Measurements from ENCODE around the gene PACS2.

Gene PACS2

GRCh38 chr14:105374389-105374788, 59.8 kb downstream of the PACS2 start:
- no peak for DNase-seq (ENCODE audit: extremely low spot score)
- POLR2A ChIA-PET, result no interaction called here
- no peak for TF ChIP-seq CTCF (IDR thresholded peaks at IDR 0.05; ENCODE audit: control extremely low read depth, extremely low read depth, low read depth, missing control alignments)
- CTCF ChIA-PET, result interaction anchor here (1.1 to 6.7 kb wide), 3 partner anchors 115 to 154 kb away, joined by 3 to 96 read pairs (median 38); no protein-coding TSS in a partner anchor

DNA sequence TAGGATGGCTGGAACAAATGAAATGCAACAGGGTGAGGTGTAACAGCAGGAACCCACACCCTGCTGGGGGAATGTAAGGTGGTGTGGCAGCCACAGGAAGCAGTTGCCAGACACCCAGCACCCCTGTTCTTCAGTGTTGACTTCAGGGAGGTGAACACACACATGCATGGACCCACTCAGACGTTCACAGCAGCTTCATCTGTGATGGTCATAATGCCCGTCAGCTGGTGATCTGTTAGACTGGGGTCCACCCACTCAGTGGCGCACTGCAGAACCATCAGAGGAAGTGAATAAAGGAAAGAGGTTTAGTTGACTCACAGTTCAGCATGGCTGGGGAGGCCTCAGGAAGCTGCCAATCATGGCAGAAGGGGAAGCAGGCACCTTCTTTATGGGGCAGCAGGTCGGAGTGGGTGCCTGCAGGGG, 61.1 kb downstream of the PACS2 start:
- DNase-seq (ENCODE audit: extremely low spot score), result no peak

GRCh38 chr14:105376521-105377440, 62.2 kb downstream of the PACS2 start:
- ChIA-PET CTCF (no interaction called here), POLR2A (no interaction called here)
- DNase-seq (ENCODE audit: extremely low spot score), result no peak
- no peak for TF ChIP-seq CTCF (IDR thresholded peaks at IDR 0.05; ENCODE audit: control extremely low read depth, extremely low read depth, low read depth, missing control alignments)

More for the DNA sequence above, 61.1 kb downstream of the PACS2 start:
- POLR2A ChIA-PET, result no interaction called here
- CTCF ChIA-PET, result interaction anchor here (1.0 to 6.6 kb wide), 2 partner anchors 114 to 153 kb away, joined by 3 to 38 read pairs; no protein-coding TSS in a partner anchor
- no peak for TF ChIP-seq CTCF (IDR thresholded peaks at IDR 0.05; ENCODE audit: control extremely low read depth, extremely low read depth, low read depth, missing control alignments)

DNA sequence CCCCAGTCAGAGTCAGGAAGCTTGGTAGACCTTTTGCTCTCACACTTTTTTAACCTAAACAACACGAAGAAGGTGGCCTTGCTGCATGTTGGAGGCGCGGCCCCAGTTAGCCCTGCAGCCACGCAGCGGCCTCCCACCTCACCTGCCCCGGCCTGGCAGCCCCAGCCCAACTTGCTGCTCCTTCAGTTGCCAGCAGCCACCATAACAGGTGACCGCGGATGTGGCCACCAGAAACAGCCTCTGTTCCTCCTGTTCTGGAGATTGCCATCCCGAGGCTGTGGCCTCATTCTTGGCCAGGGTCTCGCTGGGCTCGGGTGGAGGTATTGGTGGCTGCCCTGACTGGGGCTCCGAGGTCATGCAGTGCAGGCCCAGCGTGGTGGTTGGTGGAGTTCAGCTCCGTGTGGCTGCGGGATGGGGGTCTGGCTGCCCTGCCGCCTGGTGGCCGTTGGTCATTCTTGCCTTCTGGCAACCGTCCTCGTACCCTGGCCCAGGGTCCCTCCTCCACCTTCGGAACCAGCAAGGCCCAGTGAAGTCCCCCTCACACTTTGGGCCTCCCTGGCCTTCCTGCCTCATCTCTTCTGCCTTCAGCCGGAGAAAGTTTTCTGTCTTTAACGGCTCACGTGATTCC, 63.1 kb downstream of the PACS2 start:
- no peak for DNase-seq (ENCODE audit: extremely low spot score)
- TF ChIP-seq CTCF (IDR thresholded peaks at IDR 0.05; ENCODE audit: control extremely low read depth, extremely low read depth, low read depth, missing control alignments), result no peak
- POLR2A ChIA-PET, result no interaction called here
- CTCF ChIA-PET, result no interaction called here

DNA sequence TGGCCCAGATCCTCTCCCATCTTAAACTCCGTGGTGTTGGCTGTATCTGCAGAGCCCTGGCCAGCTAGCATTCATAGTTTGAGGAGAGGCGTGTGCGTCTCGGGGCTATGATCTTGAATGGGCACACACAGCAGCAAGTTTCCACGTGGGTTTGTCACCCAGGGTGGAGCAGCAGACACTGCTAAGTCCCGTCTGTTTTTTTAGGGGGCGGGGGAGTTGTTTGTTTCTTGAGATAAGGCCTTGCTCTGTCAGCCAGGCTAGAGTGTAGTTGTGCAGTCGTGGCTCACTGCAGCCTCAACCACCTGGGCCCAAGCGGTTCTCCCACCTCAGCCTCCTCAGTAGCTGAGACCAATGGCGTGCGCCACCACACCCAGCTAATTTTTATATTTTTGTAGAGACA, 63.7 kb downstream of the PACS2 start:
- DNase-seq (ENCODE audit: extremely low spot score), result no peak
- ChIA-PET POLR2A (no interaction called here), CTCF (interaction anchor here (1.8 kb wide), 1 partner anchor 1039 kb away, joined by 5 read pairs; no protein-coding TSS in a partner anchor)
- no peak for TF ChIP-seq CTCF (IDR thresholded peaks at IDR 0.05; ENCODE audit: control extremely low read depth, extremely low read depth, low read depth, missing control alignments)

- TF ChIP-seq CTCF (IDR thresholded peaks at IDR 0.05; ENCODE audit: control extremely low read depth, extremely low read depth, low read depth, missing control alignments), result no peak
Measured at GRCh38 chr14:105378873-105379685, 64.5 kb downstream of the PACS2 start.

More at GRCh38 chr14:105378873-105379685, 64.5 kb downstream of the PACS2 start:
- POLR2A ChIA-PET, result no interaction called here
- no peak for DNase-seq (ENCODE audit: extremely low spot score)
- CTCF ChIA-PET, result interaction anchor here (0.7 to 1.8 kb wide), 5 partner anchors 8 to 1038 kb away, joined by 3 to 5 read pairs (median 3); no protein-coding TSS in a partner anchor

All from GM10248 (cell line).